ENCODE measurements around the gene APP.

Gene APP

DNA sequence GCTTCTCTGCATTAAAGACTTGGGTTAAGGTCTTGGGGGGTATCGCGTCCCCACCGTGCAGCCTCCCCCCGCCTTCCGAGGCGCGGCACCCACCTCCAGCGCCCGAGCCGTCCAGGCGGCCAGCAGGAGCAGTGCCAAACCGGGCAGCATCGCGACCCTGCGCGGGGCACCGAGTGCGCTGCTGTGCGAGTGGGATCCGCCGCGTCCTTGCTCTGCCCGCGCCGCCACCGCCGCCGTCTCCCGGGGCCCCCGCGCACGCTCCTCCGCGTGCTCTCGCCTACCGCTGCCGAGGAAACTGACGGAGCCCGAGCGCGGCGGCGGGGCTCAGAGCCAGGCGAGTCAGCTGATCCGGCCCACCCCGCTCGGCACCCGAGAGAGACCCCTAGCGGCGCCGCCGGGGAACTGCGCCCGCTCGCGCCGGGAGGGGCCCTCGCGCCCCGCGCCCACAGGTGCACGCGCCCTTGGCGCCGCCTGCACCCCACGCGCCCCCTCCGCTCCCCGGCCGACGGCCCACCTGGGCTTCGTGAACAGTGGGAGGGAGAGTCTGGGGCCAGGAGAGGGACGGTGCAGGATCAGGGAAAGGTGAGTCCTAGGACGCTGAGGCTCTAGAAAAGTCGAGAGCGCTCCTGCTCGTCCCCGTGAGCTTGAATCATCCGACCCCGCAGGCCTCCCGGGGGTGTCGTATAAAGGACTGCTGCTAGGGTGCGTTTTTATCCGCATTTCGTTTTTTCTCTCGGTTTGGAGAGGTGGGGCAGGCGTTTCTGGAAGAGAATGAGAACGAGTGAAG, at the start of gene APP:
Gene APP, minus strand, starts transcription at position 300 of the 787 bp plus-strand sequence. Its CDS starts 150 bp downstream, at position 150.
- DNase-seq (ENCODE audit: low read depth, low spot score) = peak; percentile 75
- TF ChIP-seq, protein P1, sequence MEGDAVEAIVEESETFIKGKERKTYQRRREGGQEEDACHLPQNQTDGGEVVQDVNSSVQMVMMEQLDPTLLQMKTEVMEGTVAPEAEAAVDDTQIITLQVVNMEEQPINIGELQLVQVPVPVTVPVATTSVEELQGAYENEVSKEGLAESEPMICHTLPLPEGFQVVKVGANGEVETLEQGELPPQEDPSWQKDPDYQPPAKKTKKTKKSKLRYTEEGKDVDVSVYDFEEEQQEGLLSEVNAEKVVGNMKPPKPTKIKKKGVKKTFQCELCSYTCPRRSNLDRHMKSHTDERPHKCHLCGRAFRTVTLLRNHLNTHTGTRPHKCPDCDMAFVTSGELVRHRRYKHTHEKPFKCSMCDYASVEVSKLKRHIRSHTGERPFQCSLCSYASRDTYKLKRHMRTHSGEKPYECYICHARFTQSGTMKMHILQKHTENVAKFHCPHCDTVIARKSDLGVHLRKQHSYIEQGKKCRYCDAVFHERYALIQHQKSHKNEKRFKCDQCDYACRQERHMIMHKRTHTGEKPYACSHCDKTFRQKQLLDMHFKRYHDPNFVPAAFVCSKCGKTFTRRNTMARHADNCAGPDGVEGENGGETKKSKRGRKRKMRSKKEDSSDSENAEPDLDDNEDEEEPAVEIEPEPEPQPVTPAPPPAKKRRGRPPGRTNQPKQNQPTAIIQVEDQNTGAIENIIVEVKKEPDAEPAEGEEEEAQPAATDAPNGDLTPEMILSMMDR (IDR thresholded peaks at IDR 0.05; ENCODE audit: low read depth, low read length) = peak; percentile 71
- in situ Hi-C loops (cut with HindIII; ENCODE audit: low sequenced_read_pairs) = loop anchor here (25.0 kb wide), 1 partner anchor 283 kb away; no protein-coding TSS in a partner anchor
- peak within 1 kb of the TSS; percentile 61 for H3K4me3 ChIP-seq (ENCODE audit: low read depth, low read length)

DNA sequence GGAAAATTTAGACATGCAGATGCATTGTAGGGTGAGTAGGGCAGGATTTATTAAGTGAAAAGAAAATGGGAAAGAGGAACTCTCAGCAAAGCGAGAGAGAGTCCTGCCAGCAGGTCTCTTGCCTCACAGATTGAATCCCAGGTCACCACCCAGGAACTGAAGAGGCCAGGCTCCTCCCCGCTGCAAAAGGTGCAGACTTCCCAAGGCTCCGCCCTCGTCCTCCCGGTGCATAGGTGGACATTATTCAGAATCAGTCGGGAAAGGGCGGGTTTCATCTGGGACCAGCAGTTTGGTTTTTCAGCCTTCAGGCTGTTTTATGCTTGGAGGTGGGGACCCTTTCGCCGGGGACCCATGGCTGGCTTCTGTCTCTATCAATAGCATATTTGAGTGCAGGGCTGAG, 41.6 kb upstream of the APP start:
- in situ Hi-C loops (cut with HindIII; ENCODE audit: low sequenced_read_pairs) = no loop called here
- no peak overlapping the region for H3K4me3 ChIP-seq (ENCODE audit: low read depth, low read length)
- TF ChIP-seq, protein P1 (IDR thresholded peaks at IDR 0.05; ENCODE audit: low read depth, low read length) = no peak
- DNase-seq (ENCODE audit: low read depth, low spot score) = no peak

DNA sequence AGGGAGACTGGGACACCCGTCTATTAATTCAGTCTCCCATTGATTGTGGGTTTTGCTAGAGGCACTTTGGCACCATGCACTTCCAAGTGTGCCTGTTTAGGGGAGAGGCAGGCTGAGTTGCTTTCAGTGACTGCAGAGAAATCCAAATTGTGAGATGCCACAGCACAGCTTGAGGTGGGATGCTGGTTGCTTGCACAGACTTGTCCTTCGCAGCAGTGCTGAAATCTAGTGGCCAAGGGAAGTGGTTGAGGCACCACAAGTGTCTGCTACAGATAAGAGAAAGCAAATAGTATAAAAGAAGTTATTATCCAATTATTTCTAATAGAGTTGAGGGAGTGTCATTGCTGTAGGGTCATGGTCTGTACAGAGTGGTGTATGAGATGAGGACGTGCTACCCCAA, 40.0 kb upstream of the APP start:
- in situ Hi-C loops (cut with HindIII; ENCODE audit: low sequenced_read_pairs) = no loop called here
- TF ChIP-seq, protein P1 (IDR thresholded peaks at IDR 0.05; ENCODE audit: low read depth, low read length) = no peak
- no peak for DNase-seq (ENCODE audit: low read depth, low spot score)
- no peak overlapping the region for H3K4me3 ChIP-seq (ENCODE audit: low read depth, low read length)

DNA sequence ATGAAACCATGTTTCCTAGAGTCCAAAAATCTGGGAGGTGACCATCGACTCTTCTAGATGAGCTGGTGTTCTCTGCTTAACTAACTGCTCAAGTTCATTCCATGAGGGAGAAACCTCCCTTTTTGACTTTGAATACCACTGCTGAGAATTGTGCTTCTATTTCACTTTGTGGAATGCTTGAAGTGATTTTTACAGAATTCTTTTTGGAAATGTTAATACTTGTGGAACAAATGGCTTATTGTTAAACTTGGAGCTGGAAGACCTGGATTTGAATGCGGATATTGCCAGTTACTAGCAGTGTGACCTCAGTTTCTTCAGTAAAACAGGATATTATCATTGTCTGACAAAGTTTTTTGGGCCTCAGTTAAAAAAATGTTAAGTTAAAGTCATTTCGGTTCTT, 36.5 kb upstream of the APP start:
- in situ Hi-C loops (cut with HindIII; ENCODE audit: low sequenced_read_pairs) = no loop called here
- no peak for DNase-seq (ENCODE audit: low read depth, low spot score)
- H3K4me3 ChIP-seq (ENCODE audit: low read depth, low read length) = no peak overlapping the region
- TF ChIP-seq, protein P1 (IDR thresholded peaks at IDR 0.05; ENCODE audit: low read depth, low read length) = no peak

DNA sequence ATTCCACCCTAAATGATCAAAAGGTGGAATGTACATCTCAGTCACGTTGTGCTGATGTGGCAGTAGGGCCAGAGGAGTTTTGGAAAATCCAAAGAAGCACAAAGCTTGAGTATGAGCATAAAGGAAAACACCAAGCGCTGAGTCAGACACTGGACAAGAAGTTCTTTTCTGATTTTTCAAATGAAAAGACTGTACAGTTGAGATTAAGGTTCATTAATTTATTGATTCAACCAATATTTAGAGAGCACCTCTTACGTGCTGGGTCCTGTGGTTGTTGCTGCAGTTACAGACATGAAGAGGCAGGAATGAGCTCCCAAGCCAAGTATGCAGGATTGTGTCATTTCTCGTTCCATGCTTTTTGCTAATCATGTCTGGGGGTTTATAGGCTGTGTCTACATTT, 28.9 kb upstream of the APP start:
- TF ChIP-seq, protein P1 (IDR thresholded peaks at IDR 0.05; ENCODE audit: low read depth, low read length) = no peak
- in situ Hi-C loops (cut with HindIII; ENCODE audit: low sequenced_read_pairs) = no loop called here
- no peak overlapping the region for H3K4me3 ChIP-seq (ENCODE audit: low read depth, low read length)
- peak; percentile 35 for DNase-seq (ENCODE audit: low read depth, low spot score)

DNA sequence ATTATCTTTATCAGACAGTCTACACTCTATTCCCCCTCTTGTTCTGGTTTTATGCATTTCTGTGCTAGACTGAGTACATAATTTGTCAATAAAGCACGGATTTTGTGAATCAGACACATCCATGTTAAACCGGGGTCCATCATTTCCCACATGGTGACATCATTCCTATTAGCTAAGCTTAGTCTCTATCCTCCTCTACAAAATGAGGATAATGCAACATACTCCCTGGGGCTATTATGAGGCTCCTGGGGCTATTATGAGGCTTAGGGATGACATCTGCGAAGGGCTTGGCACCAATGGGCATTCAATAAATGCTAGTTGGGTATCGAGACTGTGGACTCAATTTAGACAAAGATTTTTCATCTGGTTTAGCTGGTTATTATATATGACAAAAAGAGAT, 25.1 kb upstream of the APP start:
- in situ Hi-C loops (cut with HindIII; ENCODE audit: low sequenced_read_pairs) = no loop called here
- TF ChIP-seq, protein P1 (IDR thresholded peaks at IDR 0.05; ENCODE audit: low read depth, low read length) = no peak
- no peak for DNase-seq (ENCODE audit: low read depth, low spot score)
- H3K4me3 ChIP-seq (ENCODE audit: low read depth, low read length) = no peak overlapping the region

Measured in astrocyte of the spinal cord (primary cell).